Activated CD8-positive, alpha-beta memory T cell treated with anti-CD3 and anti-CD28 coated beads for 36 hours (primary cell): ENCODE measurements around the gene TRERF1. TPM values are rescaled to one million over a fixed set of nuclear protein-coding genes. Genes with fewer than 3 reads are reported as not detected.
"Not testable (repeated sequence)": the region's sequence is repeated elsewhere in the genome, so short reads cannot be mapped to it uniquely, and the experiment has no call there.

Experiments
- CTCF ChIA-PET: fragments of 350-600 bp; sonication (Branson Sonifier 250); formaldehyde crosslinking; loops from one replicate; lab custom pipeline; 2021; ENCODE audit warnings: antibody characterized with exemption; lab: Charles Lee
- POLR2A ChIA-PET: fragments of 350-600 bp; sonication (Branson Sonifier 250); formaldehyde crosslinking; loops from one replicate; lab custom pipeline; 2021; ENCODE audit warnings: antibody characterized with exemption; lab: Charles Lee
- total RNA-seq, 2 experiments: library from RNA; stranded (reverse); gene quantifications; one replicate each; pipeline ENCODE4 v1.2.3, GENCODE V29; 2021

The TRERF1 gene
- total RNA-seq, 2 experiments from 2014 or later, result 7.5 to 8.1 TPM

DNA sequence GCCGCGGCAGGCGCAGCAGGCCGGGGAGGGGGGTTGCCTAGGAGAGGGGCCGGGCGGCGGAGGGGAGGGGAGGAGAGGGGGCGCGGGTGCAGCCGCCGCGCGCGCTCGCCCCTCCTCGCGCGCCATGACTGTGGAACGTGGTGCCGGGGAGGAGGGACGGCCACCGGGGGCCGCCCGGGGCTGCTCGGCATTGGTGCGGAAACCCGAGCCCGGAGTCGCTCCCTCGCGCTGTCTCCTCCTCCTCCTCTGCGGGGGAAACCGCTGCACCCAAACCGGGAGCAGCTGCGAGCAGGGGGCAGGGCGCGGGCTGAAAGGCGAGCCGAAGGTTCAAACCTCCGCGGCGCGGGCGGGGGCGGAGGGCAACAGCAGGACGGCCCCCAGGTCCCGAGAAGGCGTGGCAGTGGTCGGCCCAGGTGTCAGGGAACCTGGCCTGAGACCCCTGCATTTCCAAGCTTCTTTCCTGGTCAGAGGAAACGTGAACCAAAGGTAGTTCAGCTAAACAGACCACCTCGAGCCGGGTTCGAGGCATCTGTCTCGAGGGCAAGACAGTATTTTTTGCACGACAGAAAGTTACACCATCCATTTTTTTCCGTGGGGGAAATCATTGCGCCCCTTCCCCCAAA is 1.4 kb upstream of the TRERF1 start:
- POLR2A ChIA-PET, result interaction anchor here (0.8 to 2.0 kb wide), 5 partner anchors 36 to 175 kb away, joined by 3 to 6 read pairs (median 6); no protein-coding TSS in a partner anchor
- CTCF ChIA-PET, result interaction anchor here (0.6 to 3.8 kb wide), 7 partner anchors 8 to 114 kb away, joined by 3 to 16 read pairs (median 3); no protein-coding TSS in a partner anchor

DNA sequence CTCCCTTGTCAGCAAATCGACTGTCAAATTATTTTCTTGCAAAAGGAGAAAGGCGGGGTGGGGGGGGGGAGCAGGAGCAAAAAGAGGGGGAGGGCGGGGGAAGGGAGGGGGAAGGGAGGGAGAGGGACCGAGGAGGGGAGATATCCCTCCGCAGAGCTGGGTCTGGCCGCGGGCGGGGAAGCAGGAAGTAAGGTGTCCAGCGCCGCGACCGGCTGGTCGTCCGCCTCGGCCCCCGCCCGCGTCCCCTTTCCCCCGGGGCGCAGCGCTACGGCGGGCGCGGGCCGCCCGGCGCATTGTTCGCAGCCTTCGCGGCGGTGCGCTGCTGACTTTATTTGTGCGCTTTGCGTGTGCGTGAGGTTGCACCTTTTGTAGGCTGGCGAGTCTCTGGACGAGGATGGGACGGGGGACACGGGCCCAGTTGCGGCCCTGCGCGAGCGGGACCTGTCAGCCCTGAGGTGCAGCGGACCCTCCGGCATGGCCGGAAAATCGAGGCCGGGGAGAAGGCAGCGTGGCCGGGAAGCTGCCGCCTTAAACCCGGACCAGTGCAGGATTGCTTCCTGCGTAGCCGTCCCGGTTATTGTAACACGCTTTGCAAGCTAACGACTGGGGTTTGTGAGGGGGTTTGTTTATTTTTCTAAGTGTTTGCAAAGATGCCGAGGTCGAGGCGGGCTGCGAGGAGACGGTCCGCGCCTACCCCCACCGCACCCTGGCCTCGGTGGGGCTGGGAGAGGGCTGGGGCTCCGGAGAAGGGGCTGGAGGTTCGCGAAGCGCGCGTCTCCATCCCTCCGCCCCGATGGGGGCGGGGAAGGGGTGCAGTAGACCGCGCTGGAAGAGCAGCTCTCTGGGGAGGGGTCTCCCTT is 675 bp upstream of the TRERF1 start:
- CTCF ChIA-PET, result interaction anchor here (0.8 to 3.8 kb wide), 5 partner anchors 10 to 113 kb away, joined by 3 to 16 read pairs (median 4); no protein-coding TSS in a partner anchor
- POLR2A ChIA-PET, result interaction anchor here (0.6 to 2.0 kb wide), 10 partner anchors 10 to 174 kb away, joined by 3 to 6 read pairs (median 6); no protein-coding TSS in a partner anchor

DNA sequence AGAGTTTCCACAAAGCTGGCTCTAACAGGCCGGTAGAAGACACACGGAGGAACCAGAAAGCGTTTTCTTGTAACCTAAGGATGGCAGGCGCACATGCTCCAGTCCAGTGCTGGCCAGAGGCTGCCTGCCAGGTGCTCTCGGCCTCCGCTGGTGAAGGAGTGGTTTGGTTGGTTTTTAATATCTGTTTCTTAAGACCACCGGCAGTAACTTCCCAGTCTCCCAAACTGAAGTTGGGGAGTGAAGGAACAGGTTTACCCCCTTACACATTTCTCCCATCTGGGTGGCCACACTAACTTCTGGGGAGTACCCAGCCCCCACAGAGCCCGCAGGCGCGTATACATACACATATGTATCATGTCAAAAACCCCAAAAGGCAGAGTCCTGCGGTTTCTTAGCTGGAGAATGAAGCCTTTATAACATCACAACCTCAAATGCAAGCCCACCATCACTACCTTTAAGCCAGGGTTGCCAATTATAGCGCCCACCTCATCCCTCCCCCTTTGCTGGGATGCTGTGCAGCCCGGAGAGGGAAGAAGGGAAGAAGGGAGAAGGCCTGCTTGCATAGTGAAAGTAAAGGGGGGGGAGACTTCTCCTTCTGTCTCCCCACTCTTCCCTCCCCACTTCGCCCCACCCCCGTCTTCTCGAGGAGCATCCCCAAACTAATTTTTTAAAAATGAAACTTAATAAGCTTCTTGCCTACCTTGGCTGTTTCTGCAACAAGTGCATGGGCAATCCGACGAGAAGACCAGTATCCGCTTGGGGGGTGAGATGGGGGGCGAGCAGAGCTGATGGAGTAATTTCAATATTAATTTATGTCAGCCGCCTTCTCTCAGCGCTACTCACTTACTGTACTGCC is 1.0 kb downstream of the TRERF1 start:
- ChIA-PET POLR2A (interaction anchor here (0.6 to 2.0 kb wide), 7 partner anchors 23 to 1580 kb away, joined by 3 to 6 read pairs (median 3); no protein-coding TSS in a partner anchor), CTCF (interaction anchor here (0.7 to 1.3 kb wide), 4 partner anchors 11 to 97 kb away, joined by 3 read pairs; no protein-coding TSS in a partner anchor)

DNA sequence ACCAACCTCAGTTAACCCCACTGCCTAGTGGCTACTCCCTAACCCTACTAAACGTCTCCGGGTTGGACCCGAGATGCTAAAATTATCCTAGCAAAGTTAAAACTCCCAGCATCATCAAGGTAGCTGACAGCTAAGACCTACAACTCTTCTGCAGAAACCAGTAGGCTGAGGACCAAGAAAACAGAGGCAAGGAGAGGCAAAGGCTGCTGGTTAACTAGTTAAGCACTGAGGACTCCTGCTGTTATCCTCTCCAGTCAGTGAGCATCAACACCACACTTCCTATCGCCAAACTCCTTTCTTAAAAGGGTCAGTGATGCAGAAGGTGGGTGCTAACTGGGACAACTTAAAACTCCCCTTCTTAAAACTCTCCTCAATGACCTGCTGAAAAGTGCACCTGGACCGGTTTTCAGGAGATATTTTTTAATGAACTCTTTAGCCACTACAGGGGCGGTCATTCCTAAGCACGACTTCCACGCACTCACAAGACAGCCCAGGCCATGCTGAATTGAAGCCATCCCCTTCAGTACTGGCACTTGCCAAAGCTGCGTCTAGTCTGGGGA is 1.7 kb downstream of the TRERF1 start:
- ChIA-PET CTCF (interaction anchor here (1.1 to 1.2 kb wide), 2 partner anchors 55 to 97 kb away, joined by 3 read pairs; no protein-coding TSS in a partner anchor), POLR2A (interaction anchor here (0.7 to 1.6 kb wide), 5 partner anchors 8 to 85 kb away, joined by 3 to 9 read pairs (median 4); no protein-coding TSS in a partner anchor)

DNA sequence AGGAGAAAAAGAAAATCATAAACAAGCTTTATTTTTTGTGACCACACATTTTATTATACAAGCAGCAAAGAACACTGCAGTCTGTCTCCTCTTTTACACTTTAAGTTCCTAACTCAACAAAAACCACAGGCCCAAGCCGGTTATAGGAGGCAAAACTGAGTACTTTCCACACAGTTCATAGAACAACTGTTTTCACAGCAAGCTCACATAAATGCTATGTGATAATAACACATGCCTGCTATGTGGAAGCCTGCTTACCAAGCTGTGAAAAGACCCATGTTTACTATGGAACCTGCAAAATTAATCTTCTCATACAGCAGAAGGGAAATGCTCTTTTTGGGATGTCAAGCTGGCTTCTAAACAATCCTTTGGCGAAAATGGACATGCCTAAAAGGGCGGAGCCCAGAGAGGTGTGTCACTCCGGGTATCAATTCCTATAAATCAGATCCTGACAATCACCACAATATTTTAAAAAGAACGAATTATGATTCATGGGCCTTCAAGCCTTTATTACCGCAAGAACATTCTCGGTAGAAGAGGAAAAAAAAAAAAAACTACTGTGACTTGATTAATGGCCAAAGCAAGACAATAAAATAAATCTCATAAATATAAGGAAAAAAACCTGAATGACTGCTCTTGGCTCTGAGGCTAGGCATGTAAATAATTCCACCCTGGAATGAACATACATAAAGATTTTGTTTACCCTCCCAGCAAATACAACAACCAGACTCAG is 2.6 kb downstream of the TRERF1 start:
- CTCF ChIA-PET, result interaction anchor here (0.7 to 1.2 kb wide), 3 partner anchors 54 to 99 kb away, joined by 3 read pairs; no protein-coding TSS in a partner anchor

DNA sequence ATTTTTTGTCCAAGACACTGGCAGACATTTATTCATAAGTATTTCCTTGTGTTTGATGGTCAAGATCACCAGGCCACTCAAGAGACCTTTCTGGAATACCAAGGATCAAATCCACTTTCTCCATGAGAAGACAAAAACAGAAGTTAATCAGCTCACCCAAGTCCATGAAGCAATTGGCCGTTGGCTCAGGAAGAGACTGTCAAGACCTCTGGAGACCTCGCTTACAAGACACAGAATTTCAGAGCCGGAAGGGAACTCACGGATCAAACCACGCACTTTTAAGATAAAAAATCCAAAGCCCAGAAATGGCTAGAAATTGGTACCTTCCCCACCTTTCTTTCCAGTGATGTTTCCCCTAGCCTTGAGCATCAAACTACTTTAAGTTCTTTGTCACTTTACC is 3.3 kb downstream of the TRERF1 start:
- CTCF ChIA-PET, result interaction anchor here (1.0 kb wide), 2 partner anchors 97 to 99 kb away, joined by 3 read pairs; no protein-coding TSS in a partner anchor

More for the DNA sequence above, 2.6 kb downstream of the TRERF1 start:
- POLR2A ChIA-PET, result interaction anchor here (0.6 to 1.6 kb wide), 6 partner anchors 7 to 166 kb away, joined by 3 to 9 read pairs (median 4); no protein-coding TSS in a partner anchor

DNA sequence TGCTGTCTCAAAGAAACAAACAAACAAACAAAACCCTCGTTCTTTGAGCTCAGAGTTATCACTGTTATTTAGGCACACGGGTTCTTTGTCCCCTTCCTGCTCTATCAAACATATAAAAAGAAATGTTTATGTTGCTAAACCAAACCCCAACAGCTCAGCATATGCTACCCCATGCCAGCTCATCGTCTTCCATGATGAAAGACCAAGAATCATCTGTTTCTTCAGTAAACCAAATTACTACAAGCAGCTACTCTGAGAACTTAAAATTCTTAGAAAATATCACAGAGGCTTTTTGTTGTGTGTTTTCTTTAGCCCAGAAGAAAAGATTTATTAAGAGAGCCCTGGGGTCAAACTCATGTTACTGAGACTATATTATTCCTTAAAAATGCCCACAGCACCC is 4.7 kb downstream of the TRERF1 start:
- CTCF ChIA-PET, result interaction anchor here (0.5 to 1.1 kb wide), 2 partner anchors 29 to 100 kb away, joined by 3 read pairs; no protein-coding TSS in a partner anchor
- POLR2A ChIA-PET, result interaction anchor here (0.7 kb wide), 1 partner anchor 42 kb away, joined by 3 read pairs; no protein-coding TSS in a partner anchor

More for the DNA sequence above, 3.3 kb downstream of the TRERF1 start:
- POLR2A ChIA-PET, result interaction anchor here (1.0 to 1.6 kb wide), 2 partner anchors 46 to 58 kb away, joined by 3 to 4 read pairs; no protein-coding TSS in a partner anchor

DNA sequence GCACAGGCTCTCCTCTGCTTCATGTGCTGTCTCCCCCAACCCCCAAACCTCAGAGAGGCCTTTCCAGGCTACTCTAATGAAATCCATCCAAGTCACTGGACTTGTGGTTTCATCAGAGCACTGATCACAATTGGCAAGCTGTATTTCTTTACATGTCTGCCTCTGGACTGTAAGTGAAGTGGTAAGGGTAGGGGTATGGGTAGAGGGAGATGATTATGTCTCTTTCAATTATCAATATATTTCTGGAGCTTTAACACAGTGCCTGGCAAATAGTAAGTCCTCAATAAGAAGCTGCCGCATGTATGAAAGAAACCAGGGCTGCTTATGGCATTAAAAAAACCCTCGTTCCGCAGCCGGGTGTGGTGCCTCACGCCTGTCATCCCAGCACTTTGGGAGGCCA is 5.4 kb downstream of the TRERF1 start:
- ChIA-PET CTCF (interaction anchor here (1.1 kb wide), 1 partner anchor 101 kb away, joined by 3 read pairs; no protein-coding TSS in a partner anchor), POLR2A (interaction anchor here (0.7 kb wide), 1 partner anchor 42 kb away, joined by 3 read pairs; no protein-coding TSS in a partner anchor)

DNA sequence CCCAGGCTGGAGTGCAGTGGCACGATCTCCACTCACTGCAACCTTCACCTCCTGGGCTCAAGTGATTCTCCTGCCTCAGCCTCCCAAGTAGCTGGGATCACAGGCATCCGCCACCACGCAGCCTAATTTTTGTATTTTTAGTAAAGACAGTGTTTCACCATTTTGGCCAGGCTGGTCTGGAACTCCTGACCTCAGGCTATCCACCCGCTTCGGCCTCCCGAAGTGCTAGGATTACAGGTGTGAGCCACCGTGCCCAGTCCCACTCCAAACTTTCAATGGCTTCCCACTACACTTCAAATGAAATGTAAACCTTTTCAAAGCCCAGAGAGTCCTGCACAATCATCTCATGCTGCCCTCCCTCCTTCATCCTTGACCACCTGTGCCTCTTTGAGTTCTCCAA is 5.8 kb downstream of the TRERF1 start:
- CTCF ChIA-PET, result interaction anchor here (1.1 kb wide), 1 partner anchor 101 kb away, joined by 3 read pairs; no protein-coding TSS in a partner anchor
- POLR2A ChIA-PET, result not testable (repeated sequence)

DNA sequence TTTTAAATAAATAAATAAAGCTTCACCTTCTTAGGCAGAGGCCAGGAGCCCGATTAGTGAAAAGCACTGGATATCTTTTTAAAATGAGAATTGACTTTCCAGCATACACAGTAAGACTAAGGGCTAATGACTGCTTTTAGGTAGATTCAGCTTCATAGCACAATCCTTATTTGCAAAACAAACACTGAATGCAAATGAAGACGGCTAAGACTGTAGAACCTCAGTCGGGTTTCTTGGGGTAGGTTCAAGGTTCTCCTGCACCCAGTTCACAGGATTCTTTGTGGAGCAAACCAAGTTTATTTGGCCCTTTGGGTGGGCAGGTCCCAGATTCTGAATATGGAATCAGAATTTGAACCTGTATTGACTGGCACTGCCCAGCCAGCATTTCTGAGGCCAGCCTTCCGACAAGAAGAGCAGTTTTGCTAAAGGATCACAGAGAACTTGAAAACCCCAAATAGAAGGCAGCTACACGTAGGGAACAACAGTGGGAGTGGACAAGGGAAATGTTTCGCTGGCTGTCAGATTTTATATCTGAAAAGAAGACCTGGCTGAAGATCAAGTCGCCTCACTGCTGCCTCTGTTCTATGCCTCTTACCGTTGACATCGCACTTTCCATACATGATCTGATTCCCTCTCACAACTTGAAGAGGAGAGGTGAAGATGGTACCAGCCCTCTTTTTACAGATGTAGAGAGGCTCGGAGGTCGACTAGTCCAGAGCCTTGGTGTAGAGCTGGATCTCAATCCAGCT is 8.2 kb downstream of the TRERF1 start:
- CTCF ChIA-PET, result interaction anchor here (0.6 to 1.3 kb wide), 4 partner anchors 8 to 143 kb away, joined by 3 to 4 read pairs (median 4); partner anchors contain the start of gene TRERF1
- POLR2A ChIA-PET, result no interaction called here

DNA sequence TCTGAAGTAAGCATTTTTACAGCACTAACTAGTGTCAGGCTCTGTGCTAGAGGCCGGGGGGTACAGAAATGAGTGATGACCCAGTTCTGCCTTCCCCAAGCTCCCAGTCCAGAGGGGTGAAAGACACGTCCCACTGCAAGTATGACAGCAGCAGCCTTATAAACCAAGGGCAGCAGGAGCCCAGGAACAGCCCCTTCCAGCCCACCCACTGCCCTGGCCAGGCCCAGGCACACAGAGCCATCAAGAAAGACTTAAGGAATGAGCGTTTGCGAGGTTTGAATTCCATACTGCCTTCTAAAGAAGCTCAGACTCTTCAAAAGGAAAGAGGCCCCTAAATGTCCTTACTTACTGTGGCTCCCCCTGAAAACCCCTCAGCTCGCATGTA is 10.0 kb downstream of the TRERF1 start:
- ChIA-PET CTCF (interaction anchor here (0.9 to 3.1 kb wide), 6 partner anchors 9 to 106 kb away, joined by 3 to 10 read pairs (median 4); no protein-coding TSS in a partner anchor), POLR2A (interaction anchor here (0.6 to 0.7 kb wide), 3 partner anchors 8 to 249 kb away, joined by 3 to 9 read pairs (median 4); partner anchors contain the start of gene TRERF1)

DNA sequence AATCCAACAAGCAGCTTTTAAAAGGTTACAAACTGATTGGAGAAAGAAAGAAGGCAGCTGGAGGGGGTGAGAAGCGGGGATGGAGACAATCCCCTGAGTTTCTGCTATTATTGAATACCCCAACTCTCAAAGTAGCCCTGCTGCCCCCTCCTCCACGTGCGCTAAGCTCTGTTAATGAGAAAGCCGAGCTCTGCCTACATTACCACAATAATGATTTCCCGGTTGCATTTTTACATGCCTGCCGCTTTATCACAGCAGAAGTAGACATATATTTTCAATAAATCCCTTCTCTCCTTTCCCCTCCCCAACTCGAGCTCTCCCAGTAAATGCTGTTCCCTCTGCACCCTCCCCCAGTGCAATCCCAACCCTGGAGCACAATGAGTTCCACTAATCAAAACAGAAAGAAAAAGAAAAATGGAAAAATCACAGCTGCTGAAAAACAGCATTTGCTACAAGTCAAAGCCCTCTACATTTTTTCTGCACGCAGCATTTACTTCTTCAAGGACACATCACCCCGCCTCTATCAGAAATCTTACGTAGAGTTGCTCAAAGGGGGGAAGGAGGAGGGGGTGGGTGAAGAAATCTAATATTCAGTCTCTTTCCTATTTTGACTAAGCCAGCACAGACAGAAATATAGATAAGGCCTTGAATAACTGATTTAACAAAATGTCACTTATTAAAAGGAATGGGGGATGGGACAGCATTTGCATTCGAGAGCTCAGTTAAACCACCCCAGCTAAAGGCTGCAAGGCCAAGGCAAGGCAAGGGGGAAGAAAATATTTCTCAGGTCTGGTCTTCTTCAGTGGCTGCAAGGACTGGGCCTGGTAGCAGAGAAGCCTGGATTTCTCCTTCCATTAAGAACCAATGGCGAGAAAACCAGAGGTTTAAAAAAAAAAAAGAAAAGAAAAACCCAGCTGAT is 10.7 kb downstream of the TRERF1 start:
- POLR2A ChIA-PET, result interaction anchor here (0.7 kb wide), 1 partner anchor 8 kb away, joined by 9 read pairs; no protein-coding TSS in a partner anchor
- CTCF ChIA-PET, result interaction anchor here (0.9 to 3.1 kb wide), 6 partner anchors 8 to 107 kb away, joined by 3 to 10 read pairs (median 4); no protein-coding TSS in a partner anchor

DNA sequence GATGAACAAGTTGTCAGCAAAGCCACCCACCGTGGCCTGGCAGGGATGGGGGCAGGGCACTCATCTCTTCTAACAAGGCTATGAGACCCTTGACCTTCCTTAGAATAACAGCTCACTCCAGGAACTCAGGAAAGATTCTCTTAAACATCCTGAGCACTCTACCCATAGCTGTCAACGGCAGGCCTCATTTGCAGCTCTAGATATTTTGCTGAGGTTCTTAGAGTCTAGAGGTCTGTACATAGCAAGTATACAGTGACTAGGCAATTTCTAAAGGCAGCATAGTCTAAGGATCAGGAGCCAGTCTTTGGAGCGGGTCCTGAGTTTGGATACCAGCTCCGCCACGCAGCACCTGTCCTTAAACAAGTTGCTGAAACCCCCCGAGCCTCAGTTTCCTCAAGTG is 11.7 kb downstream of the TRERF1 start:
- ChIA-PET POLR2A (interaction anchor here (0.6 kb wide), 1 partner anchor 13 kb away, joined by 3 read pairs; no protein-coding TSS in a partner anchor), CTCF (interaction anchor here (0.9 to 3.1 kb wide), 4 partner anchors 12 to 108 kb away, joined by 3 to 10 read pairs (median 4); partner anchors contain the start of gene TRERF1)

DNA sequence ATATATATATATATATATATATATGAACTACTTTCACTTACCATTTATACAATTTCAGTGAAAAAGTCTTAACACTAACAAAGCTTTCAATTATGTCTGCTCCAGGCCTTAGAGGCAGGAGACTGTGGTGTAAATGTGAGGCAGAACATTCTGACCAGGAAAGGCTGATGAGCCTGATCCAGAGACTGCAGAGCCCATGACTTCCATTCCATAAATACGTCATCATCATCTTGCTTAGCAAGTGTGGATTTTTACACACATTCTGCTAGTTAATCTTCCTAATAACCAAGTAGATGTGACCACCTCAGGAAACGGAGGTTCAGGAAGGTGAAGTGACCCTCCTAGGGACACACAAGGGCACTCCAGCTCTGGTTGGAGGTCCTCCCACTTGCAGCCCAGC is 14.9 kb downstream of the TRERF1 start:
- ChIA-PET POLR2A (no interaction called here), CTCF (no interaction called here)

DNA sequence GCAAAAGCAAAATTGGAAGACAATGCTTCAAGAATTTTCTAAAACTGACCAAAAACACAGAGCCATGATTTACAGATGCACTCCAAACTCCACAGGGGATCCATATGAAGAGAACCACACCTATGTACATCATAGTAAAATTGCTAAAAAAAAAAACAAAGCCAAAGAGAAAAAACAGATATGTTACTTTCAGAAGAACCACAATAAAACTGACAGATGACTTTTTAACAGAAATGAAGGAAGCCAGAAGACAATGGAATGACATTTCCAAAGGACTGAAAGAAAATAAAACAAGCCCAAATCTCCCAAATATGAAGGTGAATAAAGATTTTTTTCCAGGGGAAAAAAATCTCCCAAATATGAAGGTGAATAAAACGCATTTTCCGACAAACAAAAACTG is 17.5 kb downstream of the TRERF1 start:
- POLR2A ChIA-PET, result no interaction called here
- CTCF ChIA-PET, result no interaction called here
